Glutamatergic neuron (in vitro differentiated cells): ENCODE measurements around the gene SLC7A6. TPM values are rescaled to one million over a fixed set of nuclear protein-coding genes. Genes with fewer than 3 reads are reported as not detected.

Experiments used
- DNase-seq: peaks from one replicate; pipeline ENCODE4 v3.0.0; 2022
- H3K27ac Mint-ChIP-seq: one replicate; pipeline ENCODE4 v1.8.0; 2020; ENCODE audit warnings: mild to moderate bottlenecking, mixed read lengths, inconsistent platforms; ENCODE audit not compliant: unreplicated experiment
- H3K27me3 Mint-ChIP-seq: one replicate; pipeline ENCODE4 v1.8.0; 2020; ENCODE audit warnings: mild to moderate bottlenecking, moderate library complexity, mixed read lengths, inconsistent platforms; ENCODE audit not compliant: unreplicated experiment
- H3K36me3 Mint-ChIP-seq: one replicate; pipeline ENCODE4 v1.8.0; 2020; ENCODE audit warnings: mild to moderate bottlenecking, mixed read lengths, inconsistent platforms; ENCODE audit not compliant: unreplicated experiment
- H3K4me1 Mint-ChIP-seq: one replicate; pipeline ENCODE4 v1.8.0; 2020; ENCODE audit warnings: mild to moderate bottlenecking, low read depth, mixed read lengths, inconsistent platforms; ENCODE audit not compliant: unreplicated experiment
- H3K4me3 Mint-ChIP-seq: one replicate; pipeline ENCODE4 v1.8.0; 2020; ENCODE audit warnings: mild to moderate bottlenecking, mixed read lengths, inconsistent platforms; ENCODE audit not compliant: unreplicated experiment
- H3K9me3 Mint-ChIP-seq: one replicate; pipeline ENCODE4 v1.8.0; 2020; ENCODE audit warnings: mild to moderate bottlenecking, moderate library complexity, mixed read lengths, inconsistent platforms; ENCODE audit not compliant: unreplicated experiment
- total RNA-seq: library from RNA; stranded (reverse); fragmentation: NEBNext Ultra II Directional; extraction: Animal tissue kit (Norgen Biotek cat#: 25700); gene quantifications from one replicate; pipeline ENCODE4 v1.2.1, GENCODE V29; 2021; ENCODE audit not compliant: unreplicated experiment
- TF ChIP-seq, protein P1 (sequence below): fragments of 200-600 bp; sonication (generic); IDR thresholded peaks from one replicate; pipeline ENCODE4 v1.5.0; 2021; ENCODE audit not compliant: partially characterized antibody, unreplicated experiment

Gene SLC7A6
- total RNA-seq, 1 donor from 2014 or later, result 78.1 TPM

DNA sequence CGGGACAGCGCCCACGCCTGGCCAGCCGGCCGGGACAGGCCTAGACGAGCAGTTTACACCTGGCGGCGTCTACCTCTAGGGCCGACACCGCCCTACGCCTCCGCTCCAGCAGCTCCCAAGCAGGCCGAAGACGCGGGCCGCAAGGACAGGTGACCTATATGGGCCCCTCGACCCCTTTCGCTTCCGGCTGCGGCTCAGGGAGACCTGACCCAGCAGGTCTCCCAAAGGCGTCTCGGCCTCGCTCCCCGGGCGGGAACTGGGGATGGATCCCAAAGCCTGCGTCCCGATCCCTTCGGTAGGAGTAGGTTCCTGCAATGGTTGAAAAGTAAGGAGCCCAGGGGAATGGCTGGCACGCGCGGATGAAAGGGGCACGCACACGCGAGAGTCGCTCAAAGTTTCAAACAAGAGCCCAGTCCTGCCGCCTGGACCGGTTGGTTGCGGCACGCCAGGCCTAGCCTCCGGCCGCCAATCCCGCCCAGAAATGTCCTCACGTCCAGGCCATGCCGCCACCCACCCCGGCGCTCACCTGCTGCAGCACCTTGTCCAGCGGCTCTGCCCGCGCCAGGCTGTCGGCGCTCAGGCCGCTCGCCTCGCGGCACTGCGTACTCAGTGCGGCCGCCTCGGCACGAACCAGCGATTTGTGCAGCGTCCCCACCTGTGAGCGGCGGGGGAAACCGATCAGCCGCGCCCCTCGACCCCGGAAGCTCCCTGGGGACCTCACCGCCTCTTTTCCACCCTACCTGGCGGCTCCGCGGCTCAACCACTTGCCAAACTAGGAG, 29.0 kb upstream of the SLC7A6 start:
- H3K9me3 Mint-ChIP-seq, result peaks cover 2% of the 10 kb centered on the region
- TF ChIP-seq, protein P1, sequence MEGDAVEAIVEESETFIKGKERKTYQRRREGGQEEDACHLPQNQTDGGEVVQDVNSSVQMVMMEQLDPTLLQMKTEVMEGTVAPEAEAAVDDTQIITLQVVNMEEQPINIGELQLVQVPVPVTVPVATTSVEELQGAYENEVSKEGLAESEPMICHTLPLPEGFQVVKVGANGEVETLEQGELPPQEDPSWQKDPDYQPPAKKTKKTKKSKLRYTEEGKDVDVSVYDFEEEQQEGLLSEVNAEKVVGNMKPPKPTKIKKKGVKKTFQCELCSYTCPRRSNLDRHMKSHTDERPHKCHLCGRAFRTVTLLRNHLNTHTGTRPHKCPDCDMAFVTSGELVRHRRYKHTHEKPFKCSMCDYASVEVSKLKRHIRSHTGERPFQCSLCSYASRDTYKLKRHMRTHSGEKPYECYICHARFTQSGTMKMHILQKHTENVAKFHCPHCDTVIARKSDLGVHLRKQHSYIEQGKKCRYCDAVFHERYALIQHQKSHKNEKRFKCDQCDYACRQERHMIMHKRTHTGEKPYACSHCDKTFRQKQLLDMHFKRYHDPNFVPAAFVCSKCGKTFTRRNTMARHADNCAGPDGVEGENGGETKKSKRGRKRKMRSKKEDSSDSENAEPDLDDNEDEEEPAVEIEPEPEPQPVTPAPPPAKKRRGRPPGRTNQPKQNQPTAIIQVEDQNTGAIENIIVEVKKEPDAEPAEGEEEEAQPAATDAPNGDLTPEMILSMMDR, result no peak
- no peak for DNase-seq
- H3K27me3 Mint-ChIP-seq, result peaks cover 8% of the 10 kb centered on the region
- no peaks in the 10 kb centered on the region for H3K36me3 Mint-ChIP-seq
- H3K4me1 Mint-ChIP-seq, result no peaks in the 10 kb centered on the region
- no peak overlapping the region for H3K27ac Mint-ChIP-seq
- H3K4me3 Mint-ChIP-seq, result peak overlapping the region; percentile 52

DNA sequence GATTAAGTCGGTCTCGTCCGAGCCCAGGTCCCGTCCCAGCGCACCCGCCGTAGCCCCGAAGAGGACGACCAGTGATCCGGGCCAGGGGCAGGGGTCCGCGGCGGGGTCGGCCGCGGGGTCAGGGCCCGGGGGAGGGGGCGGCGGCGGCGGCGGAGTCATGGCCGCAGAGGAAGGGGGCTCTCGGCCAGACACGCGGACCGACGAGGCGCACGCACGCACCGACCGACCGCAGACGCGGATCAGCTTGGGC, 28.5 kb upstream of the SLC7A6 start, which contains the start of gene ESRP2:
TSS of gene ESRP2 (minus strand) at position 241 of the 250 bp plus-strand sequence. CDS start at position 159, 82 bp downstream.
- H3K27me3 Mint-ChIP-seq, result peaks cover 8% of the 10 kb centered on the region
- no peak for DNase-seq
- H3K36me3 Mint-ChIP-seq, result no peaks in the 10 kb centered on the region
- H3K27ac Mint-ChIP-seq, result no peak within 1 kb of the TSS
- H3K9me3 Mint-ChIP-seq, result peaks cover 2% of the 10 kb centered on the region
- TF ChIP-seq, protein P1, result no peak
- H3K4me3 Mint-ChIP-seq, result peak within 1 kb of the TSS; percentile 90
- no peaks in the 10 kb centered on the region for H3K4me1 Mint-ChIP-seq

DNA sequence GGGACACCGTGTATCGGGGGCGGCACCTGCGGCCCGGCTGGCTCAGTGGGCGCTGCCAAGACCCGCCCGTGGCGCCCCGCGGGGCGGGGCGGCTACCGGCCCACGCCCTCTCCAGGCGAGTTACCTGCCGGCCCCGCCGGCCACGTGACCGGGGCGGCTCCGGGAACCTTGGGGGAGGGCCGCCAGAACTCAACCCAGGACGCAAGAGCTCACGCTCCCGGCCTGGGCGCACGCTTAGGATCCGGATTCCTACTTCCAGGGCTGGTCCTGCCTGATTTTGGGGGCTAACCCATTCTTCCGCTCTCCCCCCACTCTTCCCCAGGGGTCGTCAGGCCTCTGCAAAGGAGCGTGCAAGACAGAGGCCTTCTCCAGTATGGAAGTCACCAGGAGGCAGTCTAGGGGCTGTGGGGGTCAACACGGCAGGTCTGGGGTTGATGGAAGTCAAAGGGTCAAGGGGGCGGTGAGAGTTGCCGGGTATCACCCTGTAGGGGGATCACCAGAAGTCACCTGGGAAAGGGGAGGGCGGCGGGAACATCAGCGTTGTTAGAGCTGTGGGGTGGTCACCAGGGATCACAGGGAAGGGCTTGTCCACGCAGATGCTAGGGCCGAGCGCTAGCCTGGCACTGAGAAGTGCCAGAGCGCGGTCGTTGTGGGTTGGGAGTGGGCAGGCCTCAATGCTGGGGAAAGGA, 28.0 kb upstream of the SLC7A6 start:
- Mint-ChIP-seq H3K27me3 (peaks cover 8% of the 10 kb centered on the region), H3K27ac (no peak overlapping the region), H3K4me3 (peak overlapping the region; percentile 90), H3K9me3 (peaks cover 2% of the 10 kb centered on the region), H3K4me1 (no peaks in the 10 kb centered on the region), H3K36me3 (no peaks in the 10 kb centered on the region)
- TF ChIP-seq, protein P1, result no peak
- DNase-seq, result peak; percentile 21

DNA sequence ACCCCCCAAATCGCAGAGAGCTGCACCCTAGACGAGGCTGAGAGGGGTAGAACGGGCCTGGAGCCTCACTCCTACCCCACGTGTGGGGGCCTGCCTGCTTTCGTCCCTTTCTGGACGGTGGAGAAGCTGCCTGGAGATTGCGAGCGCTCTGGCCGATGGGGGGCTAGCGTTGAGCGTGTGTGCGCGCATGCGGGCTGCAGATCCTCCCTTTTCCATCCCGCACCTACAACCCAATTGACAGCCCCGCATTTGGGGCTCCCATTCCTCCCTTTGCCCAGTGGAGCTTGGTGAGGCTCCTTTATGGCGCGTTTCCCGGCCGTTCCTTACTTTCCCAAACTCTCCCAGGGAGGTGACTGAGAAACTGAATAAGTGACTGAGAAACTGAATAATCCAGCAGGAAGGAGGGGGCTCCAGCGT, 27.5 kb upstream of the SLC7A6 start:
- peak; percentile 29 for DNase-seq
- Mint-ChIP-seq H3K27ac (no peak overlapping the region), H3K4me1 (no peaks in the 10 kb centered on the region), H3K4me3 (peak overlapping the region; percentile 90), H3K36me3 (no peaks in the 10 kb centered on the region), H3K9me3 (peaks cover 2% of the 10 kb centered on the region), H3K27me3 (peaks cover 8% of the 10 kb centered on the region)
- TF ChIP-seq, protein P1, result no peak
